Body of pancreas (tissue), 4 donors: ENCODE data around the gene RNU2-63P.

ENCODE experiments used
- CTCF ChIP-seq, 7 experiments: fragments of 450-650 bp in 4 of 7; fragments of 200-600 bp in 3 of 7; sonication (generic) in 3 of 7; IDR thresholded peaks; one replicate each; pipeline ENCODE4 v1.5.1; 2016 to 2019; ENCODE audit warnings: antibody characterized with exemption in 7 of 7
- POLR2A ChIP-seq, 3 donors: fragments of 450-650 bp; IDR thresholded peaks; one replicate each; pipeline ENCODE4 v1.6.1; 2016; ENCODE audit warnings: antibody characterized with exemption in 3 of 3, mild to moderate bottlenecking in 2 of 3

DNA sequence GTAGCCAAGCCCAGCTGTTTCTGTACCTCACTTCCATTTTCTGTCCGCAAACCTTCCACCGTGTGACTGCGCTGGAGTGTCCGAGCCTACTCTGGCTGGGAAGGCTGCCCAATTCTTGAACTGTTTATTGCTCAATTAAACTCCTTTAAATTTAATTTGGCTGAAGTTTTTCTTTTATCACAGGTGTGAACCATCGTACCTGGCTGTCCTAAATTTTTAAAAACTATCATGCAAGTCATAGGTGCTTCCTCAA is 6.2 kb upstream of the RNU2-63P start:
- no peak for TF ChIP-seq CTCF (IDR thresholded peaks at IDR 0.05)
- no peak for TF ChIP-seq POLR2A (IDR thresholded peaks at IDR 0.05)
